ENCODE measurements around the gene CFAP46.

CFAP46 gene

GRCh38 chr10:132770061-132771021 lies 172.0 kb downstream of the CFAP46 start:
- no peak for DNase-seq (ENCODE audit: low read depth)

GRCh38 chr10:132768346-132769248 lies 173.8 kb downstream of the CFAP46 start:
- no peak for DNase-seq (ENCODE audit: low read depth)

GRCh38 chr10:132766291-132766690 lies 176.1 kb downstream of the CFAP46 start:
- no peak for DNase-seq (ENCODE audit: low read depth)

GRCh38 chr10:132765435-132765834 lies 176.9 kb downstream of the CFAP46 start:
- no peak for DNase-seq (ENCODE audit: low read depth)

DNA sequence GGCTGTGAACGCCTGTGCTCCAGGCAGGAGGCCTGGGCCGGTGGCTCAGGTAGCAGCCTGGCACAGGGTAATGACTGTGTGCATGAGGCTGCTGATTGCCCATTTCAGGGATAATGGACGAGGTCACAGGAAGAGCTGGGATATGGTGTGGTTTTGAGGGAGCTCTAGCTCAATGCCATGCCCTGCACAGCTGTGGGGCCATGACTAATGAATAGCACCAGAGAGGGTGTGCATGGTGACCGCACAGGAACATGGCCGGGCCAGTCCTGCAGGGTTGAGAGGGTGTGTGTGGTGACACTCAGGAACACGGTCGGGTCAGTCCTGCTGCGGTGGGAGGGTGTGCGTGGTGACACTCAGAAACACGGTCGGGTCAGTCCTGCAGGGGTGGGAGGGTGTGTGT lies 178.3 kb downstream of the CFAP46 start:
- DNase-seq (ENCODE audit: low read depth) = no peak

DNA sequence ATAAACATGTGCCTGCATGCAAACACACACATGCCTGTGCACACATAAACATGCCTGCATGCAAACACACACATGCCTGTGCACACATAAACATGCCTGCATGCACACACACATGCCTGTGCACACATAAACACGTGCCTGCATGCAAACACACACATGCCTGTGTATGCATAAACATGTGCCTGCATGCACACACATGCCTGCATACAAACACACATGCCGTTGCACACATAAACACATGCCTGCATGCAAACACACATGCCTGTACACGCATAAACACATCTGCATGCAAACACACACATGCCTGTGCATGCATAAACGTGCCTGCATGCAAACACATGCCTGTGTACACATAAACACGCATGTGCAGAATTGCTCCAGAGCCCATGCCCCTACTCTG lies 178.8 kb downstream of the CFAP46 start:
- no peak for DNase-seq (ENCODE audit: low read depth)

GRCh38 chr10:132762267-132762666 lies 180.1 kb downstream of the CFAP46 start:
- DNase-seq (ENCODE audit: low read depth) = no peak

DNA sequence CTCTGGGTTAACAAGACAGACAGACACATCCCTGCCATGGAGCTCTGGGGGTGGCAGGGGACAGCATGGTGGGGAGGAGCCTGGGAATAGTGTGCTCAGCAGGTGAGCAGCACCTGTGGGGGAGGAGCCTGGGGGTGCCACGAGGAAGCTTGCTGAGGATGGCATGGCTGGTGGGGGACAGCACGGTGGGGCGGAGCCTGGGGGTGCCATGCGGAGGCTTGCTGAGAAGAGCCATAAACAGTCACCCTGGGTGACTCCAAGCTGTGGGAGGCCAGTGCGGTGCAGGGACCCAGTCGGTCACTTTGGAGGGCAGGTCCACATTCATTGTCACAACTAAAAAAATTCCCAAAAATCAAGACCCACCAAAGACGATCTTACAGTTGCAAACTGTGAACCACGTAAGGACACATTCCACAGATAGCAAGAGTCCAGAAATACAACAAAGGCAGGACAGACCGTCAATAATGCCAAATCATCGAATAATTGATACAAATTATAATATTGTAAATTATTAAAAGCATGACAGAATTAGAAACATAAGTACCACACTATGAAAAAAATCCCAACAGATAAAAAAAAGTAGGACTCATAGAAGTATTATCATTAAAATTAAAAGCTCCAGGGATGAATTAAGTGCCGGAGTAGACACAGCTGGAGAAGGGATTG lies 180.8 kb downstream of the CFAP46 start:
- no peak for DNase-seq (ENCODE audit: low read depth)

- no peak for DNase-seq (ENCODE audit: low read depth)
Observed at GRCh38 chr10:132758865-132759264, 183.5 kb downstream of the CFAP46 start.
